Kidney epithelial cell (primary cell): ENCODE data around the gene GLB1L2. TPM values are rescaled to one million over a fixed set of nuclear protein-coding genes. Genes with fewer than 3 reads are reported as not detected.

Experiments used
- DNase-seq: peaks from one replicate; pipeline ENCODE4 v3.0.0-alpha.2; 2010; ENCODE audit warnings: low read depth
- H3K27me3 ChIP-seq: 2 replicates; pipeline ENCODE4 v1.6.0; 2011; ENCODE audit warnings: low read length; ENCODE audit not compliant: control insufficient read depth, insufficient read depth
- H3K36me3 ChIP-seq: 2 replicates; pipeline ENCODE4 v1.5.1; 2011; ENCODE audit warnings: low read length; ENCODE audit not compliant: control insufficient read depth, insufficient read depth
- H3K4me3 ChIP-seq: 2 replicates; pipeline ENCODE4 v1.5.1; 2011; ENCODE audit warnings: low read depth, mild to moderate bottlenecking, control low read depth, low read length
- total RNA-seq: library from RNA; depleted of rRNA; stranded (reverse); fragments of >200 nt; gene quantifications from 2 replicates; pipeline ENCODE4 v1.2.3, GENCODE V29; 2015
- TF ChIP-seq, protein P1 (sequence below): IDR thresholded peaks from 2 replicates; pipeline ENCODE4 v1.5.1; 2011; ENCODE audit warnings: mild to moderate bottlenecking, moderate library complexity, low read length, control low read depth, inconsistent platforms; ENCODE audit not compliant: insufficient read depth, poor library complexity, severe bottlenecking

Gene GLB1L2
- total RNA-seq, 1 donor from 2014 or later: 16.3 TPM

DNA sequence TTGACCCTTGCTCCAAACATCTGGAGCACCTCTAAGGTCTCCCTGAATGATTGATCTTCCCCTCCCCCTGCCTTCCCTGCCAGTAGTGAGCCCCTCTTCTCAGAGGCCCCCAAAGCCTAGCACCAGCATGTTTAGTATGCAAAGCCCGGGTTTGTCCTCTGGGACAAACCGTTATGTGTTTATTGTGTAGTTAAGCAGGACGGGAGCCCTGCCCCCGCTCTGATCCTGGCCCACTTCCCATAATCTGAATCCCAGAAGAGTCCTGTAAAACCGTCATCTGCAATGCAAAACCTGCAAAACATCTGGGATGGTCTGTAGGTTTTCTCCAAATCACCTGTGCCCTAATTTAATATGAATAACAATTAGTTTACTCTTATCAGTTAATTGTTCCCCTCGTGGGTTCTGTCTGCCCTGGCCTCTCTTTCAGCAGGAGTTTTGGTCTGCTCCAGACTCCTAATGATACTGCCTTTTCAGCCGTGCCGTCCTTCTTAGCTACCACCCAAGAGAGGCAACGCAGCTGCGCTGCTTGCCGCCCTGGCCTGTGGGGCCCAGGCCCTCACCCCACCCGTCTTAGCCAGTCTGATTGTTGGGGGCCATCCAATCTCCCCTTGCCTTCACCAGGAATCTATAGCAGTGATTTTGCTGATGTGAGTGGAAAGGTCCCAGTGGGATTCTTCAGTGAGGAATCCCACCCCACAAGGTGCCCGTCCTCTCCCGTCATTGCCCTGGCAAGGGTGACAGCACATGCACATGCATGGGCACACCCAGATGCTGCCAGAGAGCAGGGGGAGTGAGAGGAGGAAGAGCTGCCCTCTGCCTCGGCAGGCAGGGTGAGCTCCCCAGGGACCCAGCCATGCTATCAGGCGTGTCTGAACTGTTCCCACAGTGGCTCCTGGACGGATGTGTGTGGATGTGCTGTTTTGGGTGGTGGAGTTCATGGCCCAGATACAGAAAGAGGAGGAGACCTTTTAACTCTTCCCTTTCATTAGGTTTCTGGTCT lies 83.3 kb downstream of the GLB1L2 start:
- DNase-seq: no peak
- peaks cover 39% of the 10 kb centered on the region for H3K27me3 ChIP-seq

GRCh38 chr11:134416726-134417125 lies 84.9 kb downstream of the GLB1L2 start:
- peaks cover 23% of the 10 kb centered on the region for H3K27me3 ChIP-seq
- DNase-seq: no peak
- H3K4me3 ChIP-seq: no peak overlapping the region
- no peaks in the 10 kb centered on the region for H3K36me3 ChIP-seq
- TF ChIP-seq, protein P1, sequence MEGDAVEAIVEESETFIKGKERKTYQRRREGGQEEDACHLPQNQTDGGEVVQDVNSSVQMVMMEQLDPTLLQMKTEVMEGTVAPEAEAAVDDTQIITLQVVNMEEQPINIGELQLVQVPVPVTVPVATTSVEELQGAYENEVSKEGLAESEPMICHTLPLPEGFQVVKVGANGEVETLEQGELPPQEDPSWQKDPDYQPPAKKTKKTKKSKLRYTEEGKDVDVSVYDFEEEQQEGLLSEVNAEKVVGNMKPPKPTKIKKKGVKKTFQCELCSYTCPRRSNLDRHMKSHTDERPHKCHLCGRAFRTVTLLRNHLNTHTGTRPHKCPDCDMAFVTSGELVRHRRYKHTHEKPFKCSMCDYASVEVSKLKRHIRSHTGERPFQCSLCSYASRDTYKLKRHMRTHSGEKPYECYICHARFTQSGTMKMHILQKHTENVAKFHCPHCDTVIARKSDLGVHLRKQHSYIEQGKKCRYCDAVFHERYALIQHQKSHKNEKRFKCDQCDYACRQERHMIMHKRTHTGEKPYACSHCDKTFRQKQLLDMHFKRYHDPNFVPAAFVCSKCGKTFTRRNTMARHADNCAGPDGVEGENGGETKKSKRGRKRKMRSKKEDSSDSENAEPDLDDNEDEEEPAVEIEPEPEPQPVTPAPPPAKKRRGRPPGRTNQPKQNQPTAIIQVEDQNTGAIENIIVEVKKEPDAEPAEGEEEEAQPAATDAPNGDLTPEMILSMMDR: no peak

More for the DNA sequence above, 83.3 kb downstream of the GLB1L2 start:
- no peaks in the 10 kb centered on the region for H3K36me3 ChIP-seq
- no peak overlapping the region for H3K4me3 ChIP-seq
- TF ChIP-seq, protein P1: no peak

DNA sequence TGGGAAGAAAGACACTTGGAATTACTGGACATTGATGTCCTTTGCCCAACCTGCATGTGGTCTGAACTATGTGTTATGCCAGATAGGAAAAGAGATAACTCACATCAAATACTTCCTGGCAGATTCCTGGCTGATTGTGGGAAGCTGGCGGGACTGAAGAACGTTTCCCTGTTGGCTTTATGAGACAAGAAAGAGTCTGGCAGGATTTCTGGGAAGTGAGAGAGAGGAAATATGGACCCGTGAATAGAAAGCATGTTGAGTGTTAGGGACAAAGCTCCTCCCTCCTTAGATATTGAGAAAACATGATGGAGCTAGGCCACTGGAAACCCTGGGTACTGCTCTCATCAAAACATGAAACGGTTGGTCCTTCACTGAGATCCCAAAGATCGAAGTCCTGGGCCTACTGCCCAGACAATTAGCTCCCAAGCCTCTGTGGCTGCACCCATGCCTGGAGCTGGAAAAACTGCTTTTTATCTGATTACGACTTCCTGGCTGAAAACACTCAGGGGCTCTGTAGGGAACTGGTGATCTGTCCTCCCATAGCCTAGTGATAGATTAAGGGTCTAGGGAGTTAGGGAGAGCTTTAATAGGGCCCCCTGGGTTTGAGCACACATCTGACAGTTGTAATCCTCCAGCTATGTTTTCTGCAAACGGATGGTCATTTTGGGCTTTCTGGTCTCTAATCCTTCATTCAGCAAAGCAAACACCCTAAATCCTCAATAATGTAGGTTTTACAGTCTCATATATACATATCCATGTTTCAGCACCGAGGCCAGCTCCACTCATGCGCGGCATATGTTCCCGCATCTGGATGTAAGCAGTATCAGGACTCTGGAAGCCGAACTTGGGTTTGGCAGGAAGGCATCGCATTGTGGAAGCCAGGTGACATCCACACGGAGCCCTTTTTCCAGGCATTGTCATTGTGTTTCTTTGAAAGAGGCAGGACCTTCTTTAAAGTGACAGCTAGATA lies 86.4 kb downstream of the GLB1L2 start:
- TF ChIP-seq, protein P1: no peak
- Histone ChIP-seq H3K27me3 (peaks cover 14% of the 10 kb centered on the region), H3K4me3 (no peak overlapping the region), H3K36me3 (no peaks in the 10 kb centered on the region)
- no peak for DNase-seq

DNA sequence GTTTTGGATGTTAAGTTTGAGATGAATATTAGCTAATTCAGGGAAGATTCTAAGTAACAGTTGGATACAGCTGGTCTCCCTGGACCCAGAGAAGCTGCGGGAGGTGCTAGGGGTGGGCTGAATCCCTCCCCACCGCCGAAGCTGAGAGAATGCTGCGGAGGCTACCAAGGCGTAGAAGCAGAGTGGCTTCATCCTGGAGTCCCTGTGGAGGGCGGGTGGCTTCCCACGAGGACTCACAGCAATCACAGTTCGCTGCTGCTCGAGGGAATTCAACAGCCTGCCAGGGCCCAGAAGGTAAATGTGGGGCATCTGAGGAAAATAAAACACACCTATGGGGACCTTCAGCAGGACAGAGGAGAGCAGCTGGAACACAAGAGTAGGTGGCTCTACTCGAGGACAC lies 91.3 kb downstream of the GLB1L2 start:
- TF ChIP-seq, protein P1: no peak
- Histone ChIP-seq H3K36me3 (no peaks in the 10 kb centered on the region), H3K4me3 (no peak overlapping the region), H3K27me3 (no peaks in the 10 kb centered on the region)
- DNase-seq: no peak

GRCh38 chr11:134425413-134425812 lies 93.6 kb downstream of the GLB1L2 start:
- TF ChIP-seq, protein P1: no peak
- H3K27me3 ChIP-seq: no peaks in the 10 kb centered on the region
- H3K36me3 ChIP-seq: no peaks in the 10 kb centered on the region
- H3K4me3 ChIP-seq: no peak overlapping the region
- DNase-seq: no peak

Other genes with a start within 250 kb of the GLB1L2 start
- gene NCAPD3, start 108.0 kb upstream of the GLB1L2 start, total RNA-seq: 9.7 and 18.6 TPM in 2 replicates
- 26.9 and 28.6 TPM in 2 replicates for gene VPS26B, start 107.3 kb upstream of the GLB1L2 start, total RNA-seq
- gene THYN1, start 78.6 kb upstream of the GLB1L2 start, total RNA-seq: 77.1 and 89.4 TPM in 2 replicates
- 20.0 and 20.4 TPM in 2 replicates for gene ACAD8, start 78.4 kb upstream of the GLB1L2 start, total RNA-seq
- gene GLB1L3, start 55.6 kb upstream of the GLB1L2 start, total RNA-seq: 0.75 and 1.2 TPM in 2 replicates
- 0.48 and 0.71 TPM in 2 replicates for gene B3GAT1, start 80.3 kb downstream of the GLB1L2 start, total RNA-seq